K562 (cell line): Measurements from ENCODE around the gene PACC1. TPM values are rescaled to one million over a fixed set of nuclear protein-coding genes. Genes with fewer than 3 reads are reported as not detected.

Source experiments
- ATAC-seq: fragments of 200-7000 bp; cut with Tn5 transposase; 3 replicates; pipeline ENCODE4 v1.9.1; 2020; ENCODE audit warnings: moderate library complexity
- BruUV-seq: library from RNA; stranded (reverse); fragments of 400-500 nt; replicated peaks from 2 replicates; lab custom pipeline; 2021; lab: Mats Ljungman, UMichigan
- CTCF ChIA-PET: fragments of 300-600 bp; formaldehyde crosslinking; extraction: SDS; loops from one replicate; lab custom pipeline; 2021; ENCODE audit warnings: low intra/inter-chr PET ratio; lab: Yijun Ruan, JAX
- POLR2A ChIA-PET: fragments of 300-600, 350-650 bp; sonication (Branson Sonifier 250); formaldehyde crosslinking; extraction: SDS; loops from one replicate; lab custom pipeline; 2021; ENCODE audit warnings: antibody characterized with exemption, inconsistent platforms; lab: Yijun Ruan, JAX
- DNase-seq, 4 experiments: peaks; one replicate each; pipeline versions ENCODE4 v3.0.0 to v3.0.0-alpha.2; 2011 to 2018; ENCODE audit warnings: low spot score in 3 of 4, mixed read lengths in 3 of 4; ENCODE audit errors: extremely low read depth in 1 of 4
- FAIRE-seq: peaks from 2 replicates; lab custom pipeline; 2011; peaks lifted over from hg19 to GRCh38; lab: Jason Lieb, UNC
- H2AFZ ChIP-seq: 2 replicates; pipeline ENCODE4 v1.6.0; 2011; ENCODE audit warnings: low read depth, low read length, control low read depth, inconsistent platforms
- H3K27ac ChIP-seq: fragments of 200-600 bp; 3 replicates; pipeline ENCODE4 v1.8.0; 2011; ENCODE audit warnings: low read depth, mild to moderate bottlenecking, control low read depth, inconsistent platforms, low read length, moderate library complexity, mixed read lengths; ENCODE audit errors: extremely low read depth
- H3K27me3 ChIP-seq, 2 experiments: fragments of 300-600 bp in 1 of 2; 2 replicates in 1 of 2; 3 replicates in 1 of 2; pipeline versions ENCODE4 v1.6.0 to v1.8.0; 2011; ENCODE audit warnings: inconsistent platforms in 2 of 2, low read length in 2 of 2, mild to moderate bottlenecking in 1 of 2, mixed read lengths in 1 of 2, moderate library complexity in 1 of 2; ENCODE audit not compliant: control insufficient read depth in 2 of 2, insufficient read depth in 2 of 2
- H3K36me3 ChIP-seq: fragments of 300-600 bp; 3 replicates; pipeline ENCODE4 v1.8.0; 2011; ENCODE audit warnings: mild to moderate bottlenecking, low read length, inconsistent platforms; ENCODE audit not compliant: control insufficient read depth, insufficient read depth
- H3K4me1 ChIP-seq, 2 experiments: fragments of 200-600 bp in 1 of 2; replicated peaks in 1 of 2; 2 replicates in 1 of 2; 3 replicates in 1 of 2; pipeline versions ENCODE4 v1.5.1 to v1.8.0; 2011; ENCODE audit warnings: inconsistent platforms in 2 of 2, low read length in 2 of 2, mild to moderate bottlenecking in 1 of 2, mixed read lengths in 1 of 2, moderate library complexity in 1 of 2; ENCODE audit not compliant: control insufficient read depth in 2 of 2, insufficient read depth in 2 of 2
- H3K4me2 ChIP-seq: 2 replicates; pipeline ENCODE4 v1.6.1; 2011; ENCODE audit warnings: low read length, control low read depth, inconsistent platforms, mixed read lengths; ENCODE audit not compliant: insufficient read depth
- H3K4me3 ChIP-seq: fragments of 200-600 bp; sonication (generic), shearing (Covaris generic); 2 replicates; pipeline ENCODE4 v1.5.1; 2016; ENCODE audit warnings: control low read depth, inconsistent platforms
- H3K79me2 ChIP-seq: fragments of 200-600 bp; 3 replicates; pipeline ENCODE4 v1.8.0; 2011; ENCODE audit warnings: low read length, inconsistent platforms; ENCODE audit not compliant: control insufficient read depth, insufficient read depth
- H3K9ac ChIP-seq, 2 experiments: 2 replicates each; pipeline versions ENCODE4 v1.6.0 to v1.6.1; 2011; ENCODE audit warnings: low read depth in 2 of 2, low read length in 2 of 2, control low read depth in 1 of 2, inconsistent platforms in 1 of 2, mild to moderate bottlenecking in 1 of 2, mixed read lengths in 1 of 2; ENCODE audit not compliant: insufficient read depth in 1 of 2
- H3K9me1 ChIP-seq: one replicate; pipeline ENCODE4 v1.6.0; 2011; ENCODE audit warnings: inconsistent platforms, mild to moderate bottlenecking, low read length, moderate library complexity; ENCODE audit not compliant: control insufficient read depth, insufficient read depth
- H3K9me3 ChIP-seq: replicated peaks from 2 replicates; pipeline ENCODE4 v1.5.1; 2011; ENCODE audit warnings: low read depth, low read length, inconsistent platforms; ENCODE audit not compliant: control insufficient read depth, insufficient read depth
- H4K20me1 ChIP-seq: replicated peaks from 2 replicates; pipeline ENCODE4 v1.6.1; 2011; ENCODE audit warnings: low read length, inconsistent platforms, mixed read lengths; ENCODE audit not compliant: control insufficient read depth, insufficient read depth
- ASH1L ChIP-seq: fragments of 450-650 bp; IDR thresholded peaks from 2 replicates; pipeline ENCODE4 v1.6.1; 2018; ENCODE audit warnings: borderline replicate concordance, mild to moderate bottlenecking, low read depth; ENCODE audit not compliant: partially characterized antibody
- FOXJ2 ChIP-seq: fragments of 200-800 bp; sonication (Bioruptor generic); IDR thresholded peaks from 2 replicates; pipeline ENCODE4 v1.6.1; 2016; ENCODE audit warnings: missing genetic modification characterization, missing compliant biosample characterization
- KAT8 ChIP-seq: fragments of 450-650 bp; IDR thresholded peaks from 2 replicates; pipeline ENCODE4 v1.6.1; 2016; ENCODE audit warnings: low read depth, mild to moderate bottlenecking
- PATZ1 ChIP-seq: fragments of 250-450 bp; sonication (Bioruptor Pico); IDR thresholded peaks from 2 replicates; pipeline ENCODE4 v1.5.0; 2020; ENCODE audit warnings: mild to moderate bottlenecking, borderline replicate concordance
- PRPF4 ChIP-seq: fragments of 200-400 bp; formaldehyde crosslinking; IDR thresholded peaks from one replicate; pipeline ENCODE4 v1.6.1; 2017; ENCODE audit warnings: low read length, low read depth, mild to moderate bottlenecking; ENCODE audit not compliant: insufficient read depth, poor library complexity, severe bottlenecking
- SIRT6 ChIP-seq: IDR thresholded peaks from one replicate; pipeline ENCODE4 v1.6.1; 2012; ENCODE audit warnings: low read depth, mild to moderate bottlenecking, control low read depth, inconsistent platforms, low read length, moderate library complexity
- TSHZ1 ChIP-seq: fragments of 250-450 bp; sonication (Bioruptor Pico); IDR thresholded peaks from 2 replicates; pipeline ENCODE4 v1.4.0; 2020; ENCODE audit warnings: mild to moderate bottlenecking, moderate library complexity
- ZBTB2 ChIP-seq: fragments of 450-650 bp; IDR thresholded peaks from 2 replicates; pipeline ENCODE4 v1.6.1; 2016; ENCODE audit warnings: antibody characterized with exemption
- ZC3H11A ChIP-seq: IDR thresholded peaks from 2 replicates; pipeline ENCODE4 v1.6.1; 2012; ENCODE audit warnings: low read depth, low read length, improper control_type of control experiment
- ZNF217 ChIP-seq: sonication (generic); formaldehyde crosslinking; IDR thresholded peaks from 2 replicates; pipeline ENCODE4 v1.8.0; 2022; ENCODE audit warnings: mild to moderate bottlenecking, missing genetic modification reagents
- WGBS: fragments of 100-300 bp; shearing (Covaris generic); methylation state at CpG from one replicate; pipeline ENCODE4 v1.1.6; 2016; ENCODE audit warnings: low coverage, mixed read lengths; ENCODE audit not compliant: insufficient coverage; ENCODE audit errors: missing lambda C conversion rate; 5-methylcytosine and 5-hydroxymethylcytosine counted together
- in situ Hi-C: fragments of 300-500 bp; cut with MboI; formaldehyde crosslinking; loops from 4 replicates; pipeline ENCODE4 v1.15.0; 2018; ENCODE audit warnings: inconsistent platforms, mixed read lengths
- intact Hi-C: fragments of 100-400 bp; cut with micrococcal nuclease; formaldehyde crosslinking; loops from 2 replicates; pipeline ENCODE4 v1.14.2; 2022
- polyA plus RNA-seq, 8 experiments: library from polyadenylated mRNA; depleted of rRNA in 4 of 8; stranded (reverse) in 5 of 8; unstranded in 3 of 8; fragments of >200 nt; fragmentation: Nextera tagmentation in 2 of 8; fragmentation: Illumina TruSeq in 1 of 8; extraction: Ambion mirVana in 2 of 8; extraction: Trizol in 1 of 8; gene quantifications; 2 replicates each; pipeline versions ENCODE4 v1.2.1 to v1.2.3, GENCODE V29; 2011 to 2014; ENCODE audit warnings: inconsistent platforms in 1 of 8, missing spikeins in 1 of 8
- total RNA-seq, 7 experiments: library from RNA; depleted of rRNA in 6 of 7; stranded (reverse); fragments of >200 nt in 6 of 7; fragmentation: Illumina TruSeq in 2 of 7; extraction: Trizol in 2 of 7; gene quantifications; 2 replicates each; pipeline versions ENCODE4 v1.2.1 to v1.2.3, GENCODE V29; 2011 to 2021; ENCODE audit warnings: low replicate concordance in 1 of 7
- TF ChIP-seq, protein P1 (sequence below): sonication (generic); formaldehyde crosslinking; IDR thresholded peaks from 2 replicates; pipeline ENCODE4 v1.8.0; 2023; ENCODE audit warnings: mild to moderate bottlenecking, missing genetic modification reagents

Gene PACC1
- total and polyA plus RNA-seq, 9 of the 15 experiments (the other 6 are each of a cell fraction or from before 2014, with no cell fraction given), result 7.1 to 19.3 (median 14.9) TPM

GRCh38 chr1:212421165-212421564 lies 6.5 kb upstream of the PACC1 start:
- no peak overlapping the region for H3K4me3 ChIP-seq
- no peaks in the 10 kb centered on the region for H4K20me1 ChIP-seq
- intact Hi-C loops (no loop called here), in situ Hi-C loops (no loop called here)
- no peak overlapping the region for H3K27ac ChIP-seq
- TF ChIP-seq TSHZ1, result no peak
- TF ChIP-seq ASH1L, result no peak
- no peak for TF ChIP-seq KAT8
- TF ChIP-seq SIRT6, result no peak
- no peak for TF ChIP-seq PATZ1 (CRISPR knock-in tag)
- TF ChIP-seq, protein P1, sequence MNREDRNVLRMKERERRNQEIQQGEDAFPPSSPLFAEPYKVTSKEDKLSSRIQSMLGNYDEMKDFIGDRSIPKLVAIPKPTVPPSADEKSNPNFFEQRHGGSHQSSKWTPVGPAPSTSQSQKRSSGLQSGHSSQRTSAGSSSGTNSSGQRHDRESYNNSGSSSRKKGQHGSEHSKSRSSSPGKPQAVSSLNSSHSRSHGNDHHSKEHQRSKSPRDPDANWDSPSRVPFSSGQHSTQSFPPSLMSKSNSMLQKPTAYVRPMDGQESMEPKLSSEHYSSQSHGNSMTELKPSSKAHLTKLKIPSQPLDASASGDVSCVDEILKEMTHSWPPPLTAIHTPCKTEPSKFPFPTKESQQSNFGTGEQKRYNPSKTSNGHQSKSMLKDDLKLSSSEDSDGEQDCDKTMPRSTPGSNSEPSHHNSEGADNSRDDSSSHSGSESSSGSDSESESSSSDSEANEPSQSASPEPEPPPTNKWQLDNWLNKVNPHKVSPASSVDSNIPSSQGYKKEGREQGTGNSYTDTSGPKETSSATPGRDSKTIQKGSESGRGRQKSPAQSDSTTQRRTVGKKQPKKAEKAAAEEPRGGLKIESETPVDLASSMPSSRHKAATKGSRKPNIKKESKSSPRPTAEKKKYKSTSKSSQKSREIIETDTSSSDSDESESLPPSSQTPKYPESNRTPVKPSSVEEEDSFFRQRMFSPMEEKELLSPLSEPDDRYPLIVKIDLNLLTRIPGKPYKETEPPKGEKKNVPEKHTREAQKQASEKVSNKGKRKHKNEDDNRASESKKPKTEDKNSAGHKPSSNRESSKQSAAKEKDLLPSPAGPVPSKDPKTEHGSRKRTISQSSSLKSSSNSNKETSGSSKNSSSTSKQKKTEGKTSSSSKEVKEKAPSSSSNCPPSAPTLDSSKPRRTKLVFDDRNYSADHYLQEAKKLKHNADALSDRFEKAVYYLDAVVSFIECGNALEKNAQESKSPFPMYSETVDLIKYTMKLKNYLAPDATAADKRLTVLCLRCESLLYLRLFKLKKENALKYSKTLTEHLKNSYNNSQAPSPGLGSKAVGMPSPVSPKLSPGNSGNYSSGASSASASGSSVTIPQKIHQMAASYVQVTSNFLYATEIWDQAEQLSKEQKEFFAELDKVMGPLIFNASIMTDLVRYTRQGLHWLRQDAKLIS (CRISPR knock-in tag), result no peak
- TF ChIP-seq ZBTB2, result no peak
- no peak for TF ChIP-seq PRPF4
- TF ChIP-seq ZNF217 (CRISPR knock-in tag), result no peak
- TF ChIP-seq ZC3H11A, result no peak
- no peak for TF ChIP-seq FOXJ2 (tag)
- H3K9me3 ChIP-seq, result no peaks in the 10 kb centered on the region
- no peak for DNase-seq
- peaks cover 0 to 17% of the 10 kb centered on the region in 2 experiments; a peak in 4 of 5 replicates for H3K4me1 ChIP-seq
- no peaks in the 10 kb centered on the region for H3K36me3 ChIP-seq
- H3K9me1 ChIP-seq, result no peaks in the 10 kb centered on the region
- no peak for ATAC-seq
- no peaks in the 10 kb centered on the region for H3K79me2 ChIP-seq
- no peak overlapping the region for H3K9ac ChIP-seq
- H3K4me2 ChIP-seq, result no peak overlapping the region
- no TSS peak for BruUV-seq
- WGBS, result 39% methylated on average over 2 of the region's 2 CpGs
- POLR2A ChIA-PET, result no interaction called here
- no peaks in the 10 kb centered on the region for H3K27me3 ChIP-seq
- FAIRE-seq, result no peak
- CTCF ChIA-PET, result no interaction called here
- H2AFZ ChIP-seq, result no peak overlapping the region
